GM12878 (cell line): ENCODE measurements around the gene CHST5.

ENCODE experiments used
- FOXK2 ChIP-seq: fragments of 450-650 bp; IDR thresholded peaks from 2 replicates; pipeline ENCODE4 v1.6.1; 2017; ENCODE audit warnings: mild to moderate bottlenecking, moderate library complexity
- POLR2AphosphoS5 ChIP-seq: IDR thresholded peaks from 2 replicates; pipeline ENCODE4 v1.6.1; 2011; ENCODE audit warnings: mild to moderate bottlenecking, low read length, inconsistent platforms
- RBBP5 ChIP-seq: fragments of 200-600 bp; sonication (generic); conservative IDR thresholded peaks from 2 replicates; pipeline ENCODE4 v1.6.1; 2016
- YBX1 ChIP-seq: fragments of 450-650 bp; IDR thresholded peaks from 2 replicates; pipeline ENCODE4 v1.6.1; 2016; ENCODE audit warnings: antibody characterized with exemption
- ZBTB11 ChIP-seq: fragments of 450-650 bp; formaldehyde crosslinking; IDR thresholded peaks from 2 replicates; pipeline ENCODE4 v1.5.0; 2022; ENCODE audit warnings: mild to moderate bottlenecking, missing genetic modification characterization
- TF ChIP-seq, protein P1 (sequence below), 3 experiments: IDR thresholded peaks in 2 of 3; conservative IDR thresholded peaks in 1 of 3; 2 replicates each; pipeline ENCODE4 v1.5.1; 2011; ENCODE audit warnings: low read depth in 3 of 3, low read length in 3 of 3, mild to moderate bottlenecking in 3 of 3, control low read depth in 2 of 3, moderate library complexity in 2 of 3, inconsistent platforms in 1 of 3, mixed read lengths in 1 of 3; ENCODE audit not compliant: control insufficient read depth in 2 of 3, insufficient read depth in 1 of 3; ENCODE audit errors: extremely low read depth in 1 of 3

DNA sequence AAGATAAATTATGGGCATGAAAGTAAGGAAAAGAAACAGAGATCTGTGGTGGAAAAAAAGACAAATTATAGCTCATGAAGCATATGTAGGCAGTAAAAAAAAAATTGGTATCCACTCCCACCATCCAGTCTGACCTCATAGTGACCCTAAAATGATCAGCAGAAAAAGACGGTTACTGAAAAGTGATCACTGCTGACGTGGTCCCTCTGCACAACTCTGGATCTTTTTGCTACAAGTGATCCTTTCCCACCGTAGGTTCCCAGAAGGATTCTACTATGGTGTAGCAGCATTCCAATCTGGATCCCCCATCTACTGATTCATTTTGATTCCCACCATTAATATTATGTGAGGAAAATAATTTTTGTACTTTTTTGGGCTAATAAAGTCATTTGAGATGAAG lies 29.8 kb downstream of the CHST5 start:
- TF ChIP-seq ZBTB11 (CRISPR knock-in tag) (no peak), POLR2AphosphoS5 (no peak), YBX1 (no peak), RBBP5 (no peak), FOXK2 (no peak)
- TF ChIP-seq, protein P1, sequence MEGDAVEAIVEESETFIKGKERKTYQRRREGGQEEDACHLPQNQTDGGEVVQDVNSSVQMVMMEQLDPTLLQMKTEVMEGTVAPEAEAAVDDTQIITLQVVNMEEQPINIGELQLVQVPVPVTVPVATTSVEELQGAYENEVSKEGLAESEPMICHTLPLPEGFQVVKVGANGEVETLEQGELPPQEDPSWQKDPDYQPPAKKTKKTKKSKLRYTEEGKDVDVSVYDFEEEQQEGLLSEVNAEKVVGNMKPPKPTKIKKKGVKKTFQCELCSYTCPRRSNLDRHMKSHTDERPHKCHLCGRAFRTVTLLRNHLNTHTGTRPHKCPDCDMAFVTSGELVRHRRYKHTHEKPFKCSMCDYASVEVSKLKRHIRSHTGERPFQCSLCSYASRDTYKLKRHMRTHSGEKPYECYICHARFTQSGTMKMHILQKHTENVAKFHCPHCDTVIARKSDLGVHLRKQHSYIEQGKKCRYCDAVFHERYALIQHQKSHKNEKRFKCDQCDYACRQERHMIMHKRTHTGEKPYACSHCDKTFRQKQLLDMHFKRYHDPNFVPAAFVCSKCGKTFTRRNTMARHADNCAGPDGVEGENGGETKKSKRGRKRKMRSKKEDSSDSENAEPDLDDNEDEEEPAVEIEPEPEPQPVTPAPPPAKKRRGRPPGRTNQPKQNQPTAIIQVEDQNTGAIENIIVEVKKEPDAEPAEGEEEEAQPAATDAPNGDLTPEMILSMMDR (IDR thresholded peaks at IDR 0.05 in 2 of 3, conservative IDR thresholded peaks at IDR 0.05 in 1 of 3; ENCODE audit: control insufficient read depth in 2 of 3, extremely low read depth in 1 of 3, insufficient read depth in 1 of 3, low read depth in 3 of 3, low read length in 3 of 3), result no peak
